Activated CD8-positive, alpha-beta memory T cell treated with anti-CD3 and anti-CD28 coated beads for 4 hours (primary cell): ENCODE measurements around the gene SIRPD.

Source experiments
- DNase-seq, 2 donors: peaks; one replicate each; pipeline ENCODE4 v3.0.0-alpha.2; 2020; ENCODE audit warnings: low read depth in 2 of 2

The SIRPD gene

DNA sequence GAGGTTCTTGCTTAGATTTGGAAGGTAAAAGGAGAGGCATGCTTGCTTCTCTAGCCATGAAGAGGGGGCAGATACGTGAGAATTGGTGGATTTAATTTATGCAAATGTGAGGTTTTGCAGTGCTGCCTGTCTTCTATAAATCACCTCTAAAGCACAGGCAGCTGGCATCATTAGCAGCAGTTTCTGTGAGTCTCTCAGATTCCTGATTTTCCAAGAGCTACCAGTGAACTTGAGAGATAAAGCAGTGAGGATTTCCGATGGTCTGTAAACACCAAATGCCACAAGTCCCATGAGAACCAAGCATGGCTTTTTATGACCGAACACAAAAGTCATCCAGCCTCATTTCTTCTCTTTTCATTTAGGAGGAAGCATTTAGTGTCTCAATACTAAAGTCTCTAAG, 63.1 kb downstream of the SIRPD start:
- no peak for DNase-seq

DNA sequence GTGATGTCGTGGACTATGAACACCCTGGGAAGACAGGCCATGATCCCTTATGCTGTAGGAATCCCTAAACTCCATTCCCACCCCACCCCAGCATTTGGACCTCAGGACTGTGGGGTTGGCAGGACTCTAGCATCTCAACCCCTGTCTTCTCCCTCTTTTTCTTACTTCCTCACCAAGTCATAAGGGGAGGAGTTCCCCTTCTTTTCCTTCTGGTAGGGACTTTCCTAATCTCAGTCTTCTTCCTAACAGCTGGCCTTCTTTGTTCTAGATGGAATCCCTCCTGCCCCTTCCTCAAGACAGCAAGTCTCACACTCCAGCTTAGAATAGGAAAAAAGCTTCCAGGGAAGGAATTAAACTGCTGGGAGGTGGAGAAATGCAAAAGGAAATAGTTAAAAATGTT, 64.0 kb downstream of the SIRPD start:
- no peak for DNase-seq

DNA sequence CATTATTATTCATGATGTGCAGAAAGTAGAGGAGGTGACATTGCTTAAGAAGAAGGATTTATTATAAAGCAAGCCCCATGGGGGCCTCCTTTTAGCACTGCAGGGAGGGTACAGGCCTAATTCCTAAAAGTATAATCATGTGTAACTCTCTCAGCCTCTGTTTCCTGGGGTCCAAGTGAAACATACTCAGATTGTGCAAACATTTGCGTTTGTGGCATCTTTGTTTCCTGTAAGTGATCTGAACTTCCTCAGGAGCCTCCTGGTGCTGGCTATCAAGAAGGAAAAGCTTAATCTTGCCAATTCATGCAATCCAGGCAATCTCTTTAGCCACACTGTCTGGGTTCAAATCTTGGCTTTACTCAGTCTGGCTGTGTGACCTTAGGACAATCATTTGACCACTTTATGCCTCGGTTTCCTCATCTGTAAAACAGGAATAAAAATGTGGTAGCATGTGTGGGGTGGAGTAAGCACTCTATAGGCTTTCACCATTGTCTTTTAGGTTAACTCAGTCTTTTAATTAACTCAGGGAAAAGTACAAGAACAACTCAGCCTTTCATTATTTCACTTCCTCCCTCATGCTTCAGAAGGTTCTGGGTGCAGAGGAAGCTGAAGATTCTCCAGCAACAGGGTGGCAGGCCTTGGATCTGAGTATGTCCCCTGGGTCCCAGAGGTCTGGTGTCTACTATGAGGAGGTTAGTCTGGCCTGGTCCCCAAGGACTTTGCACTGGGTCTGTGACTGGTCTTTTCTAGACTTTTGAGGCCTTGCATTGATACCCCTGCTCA, 65.5 kb downstream of the SIRPD start:
- no peak for DNase-seq

DNA sequence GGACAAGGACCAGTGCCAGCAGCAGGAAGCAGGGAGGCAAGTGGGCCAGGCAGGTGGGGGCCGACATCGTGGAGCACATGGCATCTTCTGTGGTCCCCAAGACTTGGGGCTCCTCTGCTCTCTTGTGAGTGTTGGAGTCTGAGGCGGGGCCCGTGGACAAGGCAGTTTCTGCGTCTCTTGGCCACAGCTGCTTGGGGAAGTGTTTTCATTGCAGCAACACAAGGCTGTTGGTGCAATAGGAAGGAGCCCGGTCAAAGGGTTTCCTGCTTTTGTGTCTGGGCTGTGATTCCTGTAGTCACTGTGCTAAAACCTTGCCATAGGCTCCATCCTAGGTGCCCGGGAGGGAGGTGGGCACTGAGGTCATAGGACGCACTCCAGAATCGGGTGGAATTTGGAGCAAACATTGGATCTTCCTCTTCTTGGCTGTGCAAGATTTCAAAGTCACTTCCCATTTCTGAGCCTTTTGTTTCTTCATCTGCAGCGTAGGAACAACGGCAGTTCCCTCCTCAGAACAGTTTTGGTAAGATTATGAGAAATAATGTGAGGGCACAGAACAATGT, 66.1 kb downstream of the SIRPD start, which contains the start of gene SIRPB2:
Gene SIRPB2, minus strand, starts transcription at position 140 of the 560 bp plus-strand sequence. Its CDS starts 61 bp downstream, at position 79.
- no peak for DNase-seq

DNA sequence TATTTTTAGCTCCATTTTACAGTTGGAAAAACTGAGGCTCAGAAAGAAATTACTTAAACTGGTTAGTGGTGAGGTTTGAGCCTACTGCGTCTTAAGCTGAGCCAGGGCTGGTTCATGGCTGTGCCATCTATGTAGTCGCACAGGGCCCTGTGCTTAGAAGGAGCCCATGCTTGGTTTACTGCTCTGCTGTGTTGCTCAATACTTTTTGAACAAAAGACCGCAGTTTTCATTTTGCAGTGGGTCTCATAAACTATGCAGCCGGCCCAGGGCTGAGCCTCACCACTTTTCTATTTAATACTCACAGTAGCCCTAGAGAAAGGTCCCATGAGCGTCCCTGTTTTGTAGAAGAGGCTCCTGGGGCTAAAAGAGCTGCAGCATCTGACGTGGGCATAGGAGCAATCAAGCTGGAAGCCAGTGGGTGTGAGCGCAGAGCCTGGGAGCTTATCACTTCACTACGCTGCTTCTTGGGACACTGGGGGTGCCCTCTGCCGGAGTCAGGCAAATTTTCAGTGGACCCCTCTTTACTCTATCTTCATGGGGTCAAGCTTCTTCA, 66.8 kb downstream of the SIRPD start:
- no peak for DNase-seq

DNA sequence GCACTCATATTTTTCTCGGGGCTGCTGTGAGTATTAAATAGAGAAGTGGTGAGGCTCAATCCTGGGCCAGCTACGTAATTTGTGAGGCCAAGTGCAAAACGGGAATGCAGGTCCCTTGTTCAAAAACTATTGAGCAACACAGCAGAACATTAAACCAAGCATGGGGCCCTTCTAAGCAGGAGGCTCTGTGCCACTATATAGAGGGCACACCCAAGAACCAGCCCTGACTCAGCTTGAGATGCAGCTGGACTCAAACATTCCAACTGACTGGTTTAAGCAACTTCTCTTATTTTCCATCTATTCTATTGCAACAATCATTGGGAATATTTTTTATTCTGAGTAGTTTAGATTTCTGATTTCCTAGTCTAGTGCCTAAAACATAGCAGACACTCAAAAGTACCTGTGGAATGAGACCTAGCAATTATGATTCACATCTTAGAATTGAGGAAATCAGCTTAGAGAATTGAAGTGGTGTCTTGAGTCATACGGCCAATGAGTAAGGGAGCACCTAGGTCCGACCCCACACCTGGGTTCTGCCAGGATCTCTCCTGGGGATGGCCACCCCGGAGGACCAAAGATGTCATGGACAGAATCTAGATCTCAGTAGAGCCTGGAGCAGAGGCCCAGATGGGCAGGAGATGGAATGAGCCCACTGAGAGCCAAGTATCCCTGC, 67.6 kb downstream of the SIRPD start:
- DNase-seq, result no peak

DNA sequence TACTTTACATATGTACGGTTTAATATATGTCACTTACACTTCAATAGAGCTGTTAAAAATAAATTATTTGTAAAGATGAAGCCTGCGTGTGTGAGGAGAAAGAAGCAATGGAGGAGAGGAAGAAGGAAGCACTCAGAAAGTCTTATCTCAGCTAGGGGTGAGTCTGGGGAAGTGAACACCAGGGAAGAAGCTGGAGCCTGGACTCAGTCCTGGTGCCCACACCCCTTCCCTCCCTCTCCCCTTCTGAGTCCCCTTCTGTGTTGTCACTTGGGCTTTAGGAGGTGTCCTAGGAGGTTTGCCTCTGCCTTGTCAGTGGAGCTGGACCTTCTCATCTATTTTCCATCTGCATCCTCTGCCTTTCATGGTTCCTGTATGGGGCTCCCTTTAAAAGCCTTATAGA, 68.2 kb downstream of the SIRPD start:
- DNase-seq, result no peak

DNA sequence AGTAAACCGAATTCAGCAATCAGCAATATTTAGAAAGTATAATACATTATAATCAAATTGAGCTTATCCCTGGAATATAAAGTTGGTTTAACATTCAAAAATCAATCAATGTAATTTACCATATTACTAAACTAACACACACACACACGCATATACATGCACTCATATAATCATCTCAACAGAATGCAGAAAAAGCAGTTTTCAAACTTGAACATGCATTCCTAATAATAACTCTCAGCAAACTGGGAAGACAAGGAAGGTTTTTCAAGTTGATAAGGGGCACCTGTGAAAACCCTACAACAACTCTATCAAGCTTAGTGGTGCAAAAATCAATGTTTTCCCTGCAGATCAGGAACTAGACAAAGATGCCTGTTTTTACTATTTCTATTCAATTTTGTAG, 70.9 kb downstream of the SIRPD start:
- no peak for DNase-seq

DNA sequence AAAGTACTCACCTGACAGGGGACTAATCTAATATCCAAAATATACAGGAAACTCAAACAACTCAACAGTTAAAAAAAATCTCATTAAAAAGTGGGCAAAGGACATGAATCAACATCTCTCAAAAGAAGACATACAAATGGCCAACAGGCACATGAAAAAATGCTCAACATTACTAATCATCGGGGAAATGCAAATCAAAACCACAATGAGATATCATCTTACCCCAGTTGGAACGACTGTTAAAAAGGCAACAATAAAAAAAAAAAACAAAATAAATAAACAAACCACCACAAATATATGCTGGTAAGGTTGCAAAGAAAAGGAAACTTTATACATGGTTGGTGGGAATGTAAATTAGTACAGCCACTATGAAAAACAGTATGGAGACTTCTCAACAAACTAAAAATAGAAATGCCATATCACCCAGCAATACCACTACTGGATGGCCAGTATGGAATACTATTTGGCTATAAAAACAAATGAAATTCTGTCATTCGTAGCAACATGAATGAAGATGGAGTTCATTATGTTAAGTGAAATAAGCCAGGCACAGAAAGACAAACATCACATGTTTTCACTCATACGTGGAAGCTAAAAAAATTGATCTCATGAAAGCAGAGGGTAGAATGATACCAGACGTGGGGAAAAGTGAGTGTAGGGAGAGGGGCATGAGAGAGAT, 72.9 kb downstream of the SIRPD start:
- no peak for DNase-seq
